Calu3 (cell line): Measurements from ENCODE around the gene FOXP1. TPM values are rescaled to one million over a fixed set of nuclear protein-coding genes. Genes with fewer than 3 reads are reported as not detected.

Source experiments
- BruUV-seq: library from RNA; stranded (reverse); fragments of 400-500 nt; replicated peaks from 2 replicates; lab custom pipeline; 2021; lab: Mats Ljungman, UMichigan
- CTCF ChIA-PET: fragments of 300-600 bp; sonication (Branson Sonifier 250); formaldehyde crosslinking; loops from one replicate; lab custom pipeline; 2022; ENCODE audit warnings: antibody characterized with exemption; lab: Charles Lee
- DNase-seq: peaks from one replicate; pipeline ENCODE4 v3.0.0; 2022
- H3K27ac Mint-ChIP-seq: one replicate; pipeline ENCODE4 v1.8.0; 2022; ENCODE audit warnings: mixed read lengths; ENCODE audit not compliant: unreplicated experiment
- H3K27me3 Mint-ChIP-seq: one replicate; pipeline ENCODE4 v1.8.0; 2022; ENCODE audit warnings: mixed read lengths; ENCODE audit not compliant: unreplicated experiment
- H3K36me3 Mint-ChIP-seq: one replicate; pipeline ENCODE4 v1.8.0; 2022; ENCODE audit warnings: mild to moderate bottlenecking, moderate library complexity, mixed read lengths; ENCODE audit not compliant: insufficient read depth, unreplicated experiment
- H3K4me1 Mint-ChIP-seq: one replicate; pipeline ENCODE4 v1.8.0; 2022; ENCODE audit warnings: mild to moderate bottlenecking, low read depth, mixed read lengths; ENCODE audit not compliant: unreplicated experiment
- H3K4me3 Mint-ChIP-seq: one replicate; pipeline ENCODE4 v1.8.0; 2022; ENCODE audit warnings: mild to moderate bottlenecking, low read depth, moderate library complexity, mixed read lengths; ENCODE audit not compliant: unreplicated experiment
- H3K9me3 Mint-ChIP-seq: one replicate; pipeline ENCODE4 v1.8.0; 2022; ENCODE audit warnings: low read depth, mixed read lengths; ENCODE audit not compliant: unreplicated experiment
- intact Hi-C: fragments of 100-400 bp; cut with micrococcal nuclease; formaldehyde crosslinking; loops from one replicate; pipeline ENCODE4 v1.10.0; 2022; ENCODE audit not compliant: unreplicated experiment
- total RNA-seq: library from RNA; stranded (reverse); gene quantifications from 2 replicates; pipeline ENCODE4 v1.2.3, GENCODE V29; 2022
- TF ChIP-seq, protein P1 (sequence below): fragments of 200-600 bp; IDR thresholded peaks from one replicate; pipeline ENCODE4 v1.8.0; 2022; ENCODE audit warnings: antibody characterized with exemption; ENCODE audit not compliant: unreplicated experiment

The FOXP1 gene
- total RNA-seq, 1 experiment from 2014 or later, result 82.8 TPM

DNA sequence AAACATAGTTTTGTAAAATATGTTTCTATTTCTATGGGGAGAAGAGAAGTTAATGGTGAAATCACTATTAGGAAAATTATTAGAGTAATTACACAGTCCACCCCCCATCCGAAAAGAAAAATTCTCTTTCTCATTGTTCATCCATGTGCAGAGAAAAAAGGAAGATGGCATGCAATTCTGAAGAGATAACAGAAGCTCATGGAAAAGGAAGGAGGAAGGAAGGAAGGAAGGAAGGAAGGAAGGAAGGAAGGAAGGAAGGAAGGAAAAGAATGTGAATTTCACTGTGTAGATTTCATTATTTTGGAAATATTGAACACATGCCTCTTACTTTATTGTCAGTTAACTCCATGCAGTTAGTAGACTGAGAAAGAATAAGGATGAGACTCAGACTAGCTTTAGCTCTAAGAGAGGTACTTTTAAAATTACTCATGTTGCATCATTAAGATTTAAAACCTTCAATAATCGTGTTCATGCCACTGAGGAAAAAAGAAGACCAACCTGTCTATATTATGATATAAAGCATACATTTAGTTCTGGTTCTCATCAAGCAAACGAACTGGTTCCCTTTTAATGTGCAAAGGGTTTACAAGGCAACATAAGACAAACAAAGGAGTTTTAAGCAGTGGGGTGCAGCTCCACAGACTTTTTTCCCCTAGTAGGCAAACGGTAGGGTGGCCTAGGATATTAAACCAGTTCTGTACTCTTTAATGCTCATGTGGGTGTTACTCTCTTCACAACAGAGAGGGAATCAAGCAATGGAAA is 379.6 kb downstream of the FOXP1 start:
- no TSS peak for BruUV-seq
- Mint-ChIP-seq H3K4me3 (no peak overlapping the region), H3K36me3 (no peaks in the 10 kb centered on the region), H3K27me3 (no peaks in the 10 kb centered on the region), H3K27ac (no peak overlapping the region), H3K4me1 (peaks cover 18% of the 10 kb centered on the region), H3K9me3 (no peaks in the 10 kb centered on the region)
- CTCF ChIA-PET, result no interaction called here
- DNase-seq, result no peak
- intact Hi-C loops, result no loop called here
- TF ChIP-seq, protein P1, sequence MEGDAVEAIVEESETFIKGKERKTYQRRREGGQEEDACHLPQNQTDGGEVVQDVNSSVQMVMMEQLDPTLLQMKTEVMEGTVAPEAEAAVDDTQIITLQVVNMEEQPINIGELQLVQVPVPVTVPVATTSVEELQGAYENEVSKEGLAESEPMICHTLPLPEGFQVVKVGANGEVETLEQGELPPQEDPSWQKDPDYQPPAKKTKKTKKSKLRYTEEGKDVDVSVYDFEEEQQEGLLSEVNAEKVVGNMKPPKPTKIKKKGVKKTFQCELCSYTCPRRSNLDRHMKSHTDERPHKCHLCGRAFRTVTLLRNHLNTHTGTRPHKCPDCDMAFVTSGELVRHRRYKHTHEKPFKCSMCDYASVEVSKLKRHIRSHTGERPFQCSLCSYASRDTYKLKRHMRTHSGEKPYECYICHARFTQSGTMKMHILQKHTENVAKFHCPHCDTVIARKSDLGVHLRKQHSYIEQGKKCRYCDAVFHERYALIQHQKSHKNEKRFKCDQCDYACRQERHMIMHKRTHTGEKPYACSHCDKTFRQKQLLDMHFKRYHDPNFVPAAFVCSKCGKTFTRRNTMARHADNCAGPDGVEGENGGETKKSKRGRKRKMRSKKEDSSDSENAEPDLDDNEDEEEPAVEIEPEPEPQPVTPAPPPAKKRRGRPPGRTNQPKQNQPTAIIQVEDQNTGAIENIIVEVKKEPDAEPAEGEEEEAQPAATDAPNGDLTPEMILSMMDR, result no peak

DNA sequence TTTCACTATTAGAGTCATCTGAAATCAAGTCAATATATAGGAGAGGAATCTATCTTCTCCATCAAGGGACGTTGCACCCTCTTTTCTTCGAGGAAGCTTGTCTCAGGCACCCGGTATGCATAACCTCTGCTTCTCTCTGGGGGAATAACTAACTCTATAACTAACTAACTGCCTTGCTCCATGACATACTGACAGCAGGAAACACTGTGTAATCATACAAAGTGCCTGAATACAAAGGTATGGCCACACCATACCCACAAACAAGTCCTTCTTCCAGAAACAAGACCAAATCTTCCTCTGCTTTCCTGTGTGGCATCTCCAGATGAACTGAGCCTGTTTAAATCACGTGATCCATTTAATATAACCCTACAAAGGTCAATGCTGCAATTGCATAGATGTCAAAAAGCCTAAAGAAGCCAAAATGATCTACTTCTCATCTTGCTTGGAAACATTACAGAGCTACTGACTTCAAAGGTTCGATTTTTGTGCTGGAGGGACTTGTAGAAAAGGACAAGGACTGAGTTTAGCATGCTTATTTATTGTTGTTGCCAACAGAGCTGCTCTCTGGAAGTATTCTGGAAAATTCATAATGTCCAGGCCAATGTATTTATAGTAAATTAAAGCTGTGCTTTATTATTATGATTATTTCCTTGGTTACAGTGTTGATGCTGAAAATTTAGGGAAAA is 380.5 kb downstream of the FOXP1 start:
- Mint-ChIP-seq H3K4me1 (peaks cover 9% of the 10 kb centered on the region), H3K27ac (no peak overlapping the region), H3K36me3 (no peaks in the 10 kb centered on the region), H3K4me3 (no peak overlapping the region), H3K9me3 (no peaks in the 10 kb centered on the region), H3K27me3 (no peaks in the 10 kb centered on the region)
- no peak for DNase-seq
- intact Hi-C loops, result no loop called here
- BruUV-seq, result no TSS peak
- CTCF ChIA-PET, result no interaction called here
- TF ChIP-seq, protein P1, result no peak

DNA sequence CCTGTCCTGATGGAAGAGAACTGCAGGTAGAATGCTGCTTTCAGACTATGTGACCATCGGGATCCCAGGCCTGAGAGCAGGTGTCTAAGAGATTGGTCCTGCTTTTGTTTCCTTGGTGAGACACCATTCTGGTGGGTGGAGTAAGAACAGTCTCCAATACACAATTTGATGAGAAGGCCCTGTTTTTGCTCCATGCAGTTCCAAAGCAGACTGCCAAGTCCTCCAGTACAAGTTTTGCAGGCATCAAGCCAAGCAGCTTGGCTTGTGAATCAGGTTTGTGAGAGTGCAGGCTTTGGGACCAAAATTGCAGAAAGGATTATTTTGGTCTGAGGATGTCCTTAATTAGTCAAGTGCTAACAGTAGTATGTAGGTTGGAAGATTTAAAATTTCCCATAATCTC is 381.6 kb downstream of the FOXP1 start:
- no peak overlapping the region for H3K4me3 Mint-ChIP-seq
- no TSS peak for BruUV-seq
- no peaks in the 10 kb centered on the region for H3K36me3 Mint-ChIP-seq
- no peaks in the 10 kb centered on the region for H3K4me1 Mint-ChIP-seq
- DNase-seq, result no peak
- CTCF ChIA-PET, result no interaction called here
- TF ChIP-seq, protein P1, result no peak
- intact Hi-C loops, result no loop called here
- H3K9me3 Mint-ChIP-seq, result no peaks in the 10 kb centered on the region
- H3K27ac Mint-ChIP-seq, result no peak overlapping the region
- H3K27me3 Mint-ChIP-seq, result no peaks in the 10 kb centered on the region

DNA sequence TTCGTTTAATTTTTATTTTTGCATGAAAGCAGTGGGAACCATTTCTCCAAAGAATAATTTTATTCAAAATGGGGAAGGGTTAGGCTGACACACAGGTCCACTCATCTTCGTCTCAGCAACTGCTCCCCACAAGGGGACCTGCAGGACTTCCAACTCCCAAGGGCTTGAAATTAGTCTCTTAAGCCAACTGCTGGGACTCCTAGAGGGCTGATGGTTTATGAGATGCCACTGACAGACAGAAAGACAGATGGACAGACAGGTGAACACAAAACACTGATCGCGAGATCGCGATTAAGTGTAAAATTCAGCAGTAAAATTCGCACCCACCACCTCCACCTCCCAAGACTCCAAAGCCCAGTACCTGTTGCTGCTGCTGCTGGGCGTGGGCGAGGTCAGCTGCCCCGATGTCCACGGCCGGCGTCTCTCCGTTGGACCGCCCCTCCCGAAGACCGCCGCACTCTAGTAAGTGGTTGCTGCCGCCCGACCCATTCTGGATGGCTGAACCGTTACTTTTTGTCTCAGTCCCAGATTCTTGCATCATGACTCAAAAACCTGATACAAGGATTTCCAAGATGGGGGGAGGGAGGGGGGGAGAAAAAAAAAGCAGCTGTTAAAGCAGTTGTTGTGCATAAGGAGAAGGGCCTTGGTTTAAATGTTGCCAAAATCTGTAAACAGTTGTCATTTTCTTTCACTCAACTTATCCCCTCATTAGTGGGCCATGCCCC is 385.5 kb downstream of the FOXP1 start:
- Mint-ChIP-seq H3K36me3 (no peaks in the 10 kb centered on the region), H3K27me3 (no peaks in the 10 kb centered on the region), H3K27ac (no peak overlapping the region), H3K4me3 (no peak overlapping the region), H3K9me3 (no peaks in the 10 kb centered on the region), H3K4me1 (peaks cover 6% of the 10 kb centered on the region)
- BruUV-seq, result no TSS peak
- no peak for DNase-seq
- intact Hi-C loops, result no loop called here
- CTCF ChIA-PET, result interaction anchor here (0.7 kb wide), 1 partner anchor 502 kb away, joined by 3 read pairs; no protein-coding TSS in a partner anchor
- TF ChIP-seq, protein P1, result no peak
